GM19468 (cell line): ENCODE results near the gene PDE6B.

ENCODE experiments used
- ATAC-seq: cut with Tn5 transposase; IDR thresholded peaks from one replicate; pipeline ENCODE4 v1.9.1; 2021; ENCODE audit warnings: mild to moderate bottlenecking, moderate library complexity, moderate number of reproducible peaks; ENCODE audit not compliant: unreplicated experiment; ENCODE audit errors: extremely low read depth

Gene PDE6B

DNA sequence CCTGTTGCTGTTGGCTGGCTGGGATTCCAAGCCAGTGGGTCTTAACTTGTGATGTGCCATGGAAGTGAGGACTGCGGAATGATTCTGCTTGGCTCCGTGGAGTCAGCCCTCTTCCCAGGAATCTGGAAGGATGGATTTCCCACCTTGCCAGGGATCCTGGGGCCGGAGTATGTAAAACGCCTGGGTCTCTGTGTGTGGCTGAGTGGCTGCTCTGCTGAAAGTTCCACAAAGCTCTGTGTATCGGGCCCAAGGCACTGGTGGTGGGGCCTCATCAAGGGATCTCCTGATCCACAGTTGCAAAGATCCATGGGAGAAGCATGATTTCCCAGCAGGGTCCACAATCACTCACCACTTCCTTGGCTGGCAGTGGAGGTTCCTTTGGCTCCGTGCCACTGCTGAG lies 25.2 kb upstream of the PDE6B start:
- no peak for ATAC-seq

DNA sequence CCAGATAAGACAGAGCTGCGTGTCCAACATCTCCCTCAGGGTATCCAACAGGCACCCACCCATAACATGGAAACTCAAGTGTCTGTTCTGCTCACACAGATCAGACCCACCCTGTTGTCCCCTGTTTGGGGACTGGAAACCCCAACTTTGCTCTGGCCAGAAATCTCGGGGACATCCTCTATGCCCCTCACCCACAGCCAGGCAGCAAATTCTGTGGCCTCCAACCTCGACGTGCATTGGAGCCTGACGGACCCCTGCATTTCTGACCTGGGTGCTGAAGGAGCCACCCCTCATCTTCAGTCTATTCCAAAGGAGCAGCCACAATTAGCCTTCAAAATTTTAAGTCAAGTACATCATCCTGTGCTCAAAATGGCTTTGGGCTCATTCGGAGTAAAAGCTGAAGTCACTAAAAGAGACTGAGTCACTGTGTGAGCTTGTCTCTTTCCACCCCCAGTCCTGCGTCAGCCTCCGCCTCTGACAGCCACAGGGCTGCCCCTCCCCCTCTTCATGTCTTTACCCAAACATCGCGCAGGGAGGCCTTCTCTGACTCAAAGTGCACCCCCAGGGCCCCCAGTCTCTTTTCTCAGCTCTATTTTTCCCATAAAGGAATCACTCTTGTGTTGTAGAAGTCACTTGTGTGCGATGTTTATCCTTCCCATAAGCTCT lies 24.4 kb upstream of the PDE6B start:
- ATAC-seq: no peak

DNA sequence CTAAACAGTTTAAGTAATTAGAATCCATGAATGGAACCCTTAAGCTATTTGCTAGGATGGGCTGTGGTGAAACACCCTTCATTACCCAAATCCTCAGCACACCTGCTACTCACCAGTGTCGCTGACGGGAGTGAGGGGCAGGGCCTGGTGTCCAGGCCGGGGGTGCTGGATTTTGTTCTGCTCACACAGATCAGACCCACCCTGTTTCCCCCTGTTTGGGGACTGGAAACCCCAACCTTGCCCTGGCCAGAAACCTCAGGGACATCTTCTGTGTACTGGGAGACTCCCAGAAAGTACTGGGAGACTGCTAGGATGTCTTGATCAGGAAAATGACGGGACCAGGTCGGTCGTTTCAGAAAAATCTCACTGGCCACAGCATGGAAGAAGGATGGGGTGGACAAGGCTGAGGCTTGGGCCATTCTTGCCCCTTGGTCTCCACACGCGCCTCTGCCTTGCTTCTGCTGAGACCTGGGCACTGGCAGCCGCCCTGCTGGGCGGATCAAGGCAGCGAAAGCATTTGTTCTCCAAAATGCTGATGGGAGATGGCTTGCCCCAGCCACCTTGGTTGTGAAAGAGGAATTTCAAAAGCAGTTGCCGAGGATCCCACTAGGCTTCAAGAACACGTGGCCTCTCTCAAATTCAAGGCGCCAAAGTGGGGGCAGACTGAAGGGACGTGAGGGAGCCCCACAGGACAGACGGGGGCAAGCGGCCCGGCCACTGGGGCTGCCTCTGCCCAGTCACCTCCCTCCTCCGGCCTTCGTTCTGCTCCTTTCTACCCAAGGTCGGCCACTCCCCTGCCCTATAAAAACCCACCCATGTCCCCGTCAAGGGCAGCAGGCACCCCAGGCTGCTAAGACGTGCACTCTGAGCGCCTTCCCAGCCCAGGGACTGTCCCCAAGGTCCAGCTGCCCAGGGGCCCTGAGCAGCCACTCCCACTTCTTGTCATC lies 23.5 kb upstream of the PDE6B start:
- ATAC-seq: no peak

DNA sequence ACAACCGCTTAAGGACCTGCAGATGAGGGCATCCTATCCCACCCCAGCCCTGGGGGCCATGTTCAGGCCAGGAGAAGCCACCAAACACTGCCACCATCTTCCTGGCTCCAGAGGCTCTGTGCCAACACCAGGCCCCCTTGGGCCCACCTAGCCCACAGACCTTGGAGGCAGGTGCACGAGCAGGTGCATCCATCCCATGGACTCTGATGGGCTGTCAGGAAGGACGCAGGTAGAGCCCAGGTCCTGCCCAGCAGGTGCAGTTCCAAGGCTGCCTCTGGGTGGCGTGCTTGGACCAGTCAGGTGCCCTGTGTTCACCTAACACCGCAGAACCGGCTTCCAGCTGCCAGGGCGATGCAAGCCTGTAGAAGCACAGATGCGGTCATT lies 22.8 kb upstream of the PDE6B start:
- ATAC-seq: no peak

DNA sequence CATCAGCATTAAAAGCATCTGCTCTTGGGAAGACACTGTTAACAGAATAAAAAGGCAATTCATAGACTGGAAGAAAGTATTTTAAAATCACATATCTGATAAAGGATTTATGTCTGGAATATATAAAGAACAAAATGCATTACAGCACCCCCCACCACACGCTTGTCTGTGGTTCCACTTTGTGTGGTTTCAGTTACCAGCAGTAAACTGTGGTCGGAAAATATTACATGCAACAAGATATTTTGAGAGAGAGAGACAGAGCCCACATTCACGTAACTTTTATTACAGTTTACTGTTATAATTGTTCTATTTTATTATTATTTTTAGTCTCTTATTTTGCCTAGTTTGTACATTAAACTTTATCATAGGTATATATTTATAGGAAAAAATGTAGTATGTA lies 21.2 kb upstream of the PDE6B start:
- no peak for ATAC-seq

DNA sequence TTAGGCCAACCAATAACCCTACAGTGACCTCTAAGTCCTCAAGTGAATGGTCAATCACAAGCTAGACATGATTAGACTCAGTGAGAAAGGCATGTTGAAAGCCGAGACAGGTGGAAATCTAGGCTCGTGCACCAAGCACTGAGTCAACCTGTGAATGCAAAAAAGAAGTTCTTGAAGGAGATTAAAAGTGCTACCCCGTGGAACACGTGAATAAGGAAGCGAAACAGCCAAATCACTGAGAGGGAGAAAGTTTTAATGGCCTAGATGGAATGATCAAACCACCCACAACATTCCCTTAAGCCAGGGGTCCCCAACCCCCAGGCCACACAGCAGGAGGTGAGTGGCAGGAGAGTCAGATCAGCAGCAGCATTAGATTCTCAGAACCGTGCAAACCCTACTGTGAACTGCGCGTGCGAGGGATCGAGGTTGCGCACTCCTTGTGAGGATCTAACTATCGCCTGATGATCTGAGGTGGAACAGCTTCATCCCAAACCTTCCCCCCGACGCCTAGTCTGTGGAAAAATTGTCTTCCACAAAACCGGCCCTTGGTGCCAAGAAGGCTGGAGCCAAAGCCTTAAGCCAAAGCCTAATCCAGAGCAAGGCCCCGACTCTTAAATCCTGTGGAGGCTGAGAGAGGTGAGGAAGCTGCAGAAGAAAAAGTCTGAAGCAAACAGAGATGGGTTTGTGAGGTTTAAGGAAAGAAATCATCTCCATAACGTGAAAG lies 19.5 kb upstream of the PDE6B start:
- no peak for ATAC-seq

DNA sequence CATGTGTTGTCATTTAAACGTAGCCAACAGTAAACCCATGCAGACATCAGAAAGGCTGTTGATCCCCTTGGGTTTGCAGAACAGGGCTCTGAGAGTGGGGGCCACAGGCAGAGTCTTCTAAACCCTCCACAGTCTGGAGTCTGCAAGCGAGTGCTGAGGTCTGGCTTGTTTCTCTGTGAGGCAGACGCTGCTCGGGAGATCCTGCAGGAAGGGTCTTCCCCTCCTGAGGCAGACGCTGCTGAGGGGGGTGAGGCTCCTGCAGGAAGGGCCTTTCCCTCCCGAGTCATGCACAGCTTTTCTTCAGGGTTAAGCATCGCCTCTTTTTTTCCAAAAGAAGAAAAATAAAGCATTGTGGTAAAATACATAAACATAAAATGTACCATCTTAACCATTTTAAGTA lies 17.1 kb upstream of the PDE6B start:
- no peak for ATAC-seq

DNA sequence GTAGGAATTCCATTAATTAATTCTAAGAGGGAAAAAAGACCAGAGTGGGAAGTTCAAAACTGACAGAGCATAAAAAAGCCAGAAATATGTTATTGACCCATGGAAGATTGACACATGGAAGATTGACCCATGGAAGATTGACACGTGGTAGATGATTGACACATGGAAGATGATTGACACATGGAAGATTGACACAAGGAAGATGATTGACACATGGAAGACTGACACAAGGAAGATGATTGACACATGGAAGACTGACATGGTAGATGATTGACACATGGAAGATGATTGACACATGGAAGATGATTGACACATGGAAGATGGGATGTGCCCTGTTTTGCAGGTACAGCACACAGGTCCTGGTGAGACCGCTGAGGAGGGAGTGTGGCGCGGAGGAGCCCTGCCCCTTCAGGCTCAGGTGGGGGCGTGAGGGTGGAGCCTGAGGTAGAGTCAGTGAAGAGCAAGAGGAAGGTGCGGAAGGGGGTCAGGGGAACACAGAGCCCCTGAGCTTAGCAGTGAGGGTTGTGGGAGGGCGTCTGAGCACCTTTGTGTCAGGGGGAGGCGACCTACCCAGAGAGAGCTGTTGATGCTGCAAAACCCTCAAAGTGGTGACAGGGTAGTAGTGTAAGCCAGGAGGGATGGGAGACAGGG lies 15.8 kb upstream of the PDE6B start:
- no peak for ATAC-seq

DNA sequence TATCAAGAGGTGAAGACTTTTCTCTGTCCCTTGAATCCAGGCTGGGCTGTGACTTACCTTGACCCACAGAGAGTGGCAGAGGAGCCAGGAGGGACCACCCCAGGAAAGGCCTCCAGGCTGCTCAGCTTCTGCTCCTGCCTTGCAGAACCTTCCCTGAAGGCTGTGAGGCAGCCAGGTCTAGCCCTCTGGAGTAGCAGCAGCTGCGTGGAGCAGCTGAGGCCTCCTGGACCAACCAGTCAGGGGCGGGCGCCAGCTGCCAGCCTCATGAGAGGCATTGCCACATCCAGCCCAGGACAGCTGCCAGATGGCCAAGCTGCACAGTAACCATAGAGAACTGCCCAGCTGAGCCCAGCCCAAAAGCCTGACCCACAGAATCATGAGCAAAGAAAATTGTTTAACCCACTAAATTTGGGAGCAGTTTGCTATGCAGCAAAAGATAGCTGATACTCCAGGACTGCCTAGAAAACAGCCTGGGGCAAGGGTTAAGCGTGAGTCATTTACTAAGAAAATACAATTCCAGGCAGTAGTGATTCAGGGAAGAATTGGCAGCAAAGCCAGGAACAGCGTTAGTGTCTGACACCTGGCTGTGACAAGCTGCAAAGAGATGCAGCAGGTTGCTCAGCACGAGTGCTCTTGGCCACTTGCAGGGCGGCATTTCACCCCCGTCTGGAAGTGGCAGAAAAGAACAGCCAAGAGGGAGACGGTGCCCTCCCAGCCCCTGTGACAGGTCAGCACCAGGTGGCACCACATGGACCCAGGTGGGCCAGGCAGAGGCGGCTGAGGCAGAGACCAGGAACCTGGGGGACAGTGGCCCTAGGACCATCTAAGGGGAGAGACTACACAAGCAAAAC lies 14.7 kb upstream of the PDE6B start:
- ATAC-seq: no peak

DNA sequence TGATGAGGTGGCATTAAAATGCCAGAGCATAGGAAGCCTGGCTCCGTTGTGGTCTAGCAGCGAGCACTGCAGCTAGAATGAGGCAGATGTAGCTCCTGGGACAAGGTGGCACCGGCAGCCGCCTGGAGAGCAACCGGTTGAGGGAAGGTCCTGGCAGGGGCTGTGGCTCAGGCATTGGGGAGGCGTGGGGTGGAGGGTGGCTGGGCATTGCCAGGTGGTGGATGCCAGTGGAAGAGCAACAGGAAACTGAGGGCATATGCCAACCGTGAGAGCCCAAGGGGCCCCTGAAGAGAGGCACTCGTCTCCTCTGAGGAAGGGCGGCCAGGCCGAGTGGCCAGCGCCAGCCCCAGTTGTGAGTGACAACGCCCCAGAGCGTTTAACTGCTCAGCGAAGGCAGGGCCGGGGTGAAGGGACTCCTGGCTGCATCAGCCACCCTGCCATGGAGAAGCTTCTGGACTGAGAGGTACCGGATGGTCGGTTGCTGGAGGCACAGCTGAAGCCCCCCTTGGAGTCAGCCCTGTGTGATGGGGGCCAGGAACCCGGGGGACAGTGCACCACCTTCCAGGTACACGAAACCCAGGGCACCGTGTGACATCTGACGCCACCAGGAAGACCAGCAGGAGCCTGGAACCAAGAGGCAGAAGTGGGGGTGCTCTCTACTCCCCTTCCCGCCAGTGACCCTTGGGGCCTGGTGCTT lies 13.2 kb upstream of the PDE6B start:
- no peak for ATAC-seq

DNA sequence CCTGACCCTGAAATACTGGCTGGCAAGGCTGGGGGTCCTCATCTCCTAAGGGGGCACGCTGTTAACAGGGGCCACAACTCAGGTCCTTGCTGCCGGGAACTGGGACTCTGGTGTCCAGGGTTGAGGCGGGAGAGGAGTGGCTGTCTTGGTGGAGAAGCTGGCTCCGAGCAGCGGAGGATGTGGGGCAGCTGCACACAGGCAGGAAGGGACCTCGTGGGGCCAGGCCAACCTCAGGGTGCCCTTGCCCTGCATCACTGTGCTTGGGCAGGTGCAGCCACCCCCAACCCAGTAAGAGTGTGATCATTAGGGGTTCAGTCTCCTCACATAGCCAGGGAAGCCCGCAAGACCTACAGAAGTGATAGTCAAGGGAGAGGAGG lies 12.6 kb upstream of the PDE6B start:
- ATAC-seq: no peak

DNA sequence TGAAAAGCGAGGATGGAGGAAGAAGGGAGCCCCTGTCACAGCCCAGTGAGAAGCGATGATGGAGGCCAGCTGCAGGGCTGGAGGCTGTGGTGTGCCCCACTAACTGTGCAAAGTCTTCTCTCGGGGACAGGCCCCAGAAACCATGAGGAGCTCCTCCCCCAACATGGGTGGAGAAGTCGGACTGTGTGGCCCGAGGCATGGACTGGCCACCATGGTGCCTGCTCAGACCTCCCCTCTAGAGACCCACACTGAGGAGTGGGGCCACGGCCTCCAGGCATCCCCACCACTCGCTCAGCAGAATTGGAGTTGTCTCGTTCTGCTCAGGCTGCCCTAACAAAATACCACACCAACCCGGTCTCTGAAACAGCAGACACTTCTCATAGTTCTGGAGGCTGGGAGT lies 12.2 kb upstream of the PDE6B start:
- no peak for ATAC-seq

DNA sequence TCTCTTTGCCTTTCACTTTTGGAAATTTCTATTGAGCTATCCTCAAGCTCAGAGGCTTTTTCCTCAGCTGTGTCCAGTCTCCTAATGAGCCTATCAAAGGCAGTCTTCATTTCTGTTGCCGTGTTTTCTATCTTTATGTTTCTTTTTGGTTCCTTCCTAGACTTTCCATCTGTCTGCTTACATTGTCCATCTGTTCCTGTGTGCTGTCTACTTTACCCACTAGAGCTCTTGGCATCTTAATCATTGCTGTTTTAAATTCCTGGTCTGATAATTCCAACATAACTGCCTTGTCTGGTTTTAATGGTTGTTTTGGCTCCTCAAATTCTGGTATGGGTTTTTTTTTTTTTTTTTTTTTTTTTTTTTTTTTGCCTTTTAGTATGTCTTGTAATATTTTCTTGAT lies 9.3 kb upstream of the PDE6B start:
- no peak for ATAC-seq

DNA sequence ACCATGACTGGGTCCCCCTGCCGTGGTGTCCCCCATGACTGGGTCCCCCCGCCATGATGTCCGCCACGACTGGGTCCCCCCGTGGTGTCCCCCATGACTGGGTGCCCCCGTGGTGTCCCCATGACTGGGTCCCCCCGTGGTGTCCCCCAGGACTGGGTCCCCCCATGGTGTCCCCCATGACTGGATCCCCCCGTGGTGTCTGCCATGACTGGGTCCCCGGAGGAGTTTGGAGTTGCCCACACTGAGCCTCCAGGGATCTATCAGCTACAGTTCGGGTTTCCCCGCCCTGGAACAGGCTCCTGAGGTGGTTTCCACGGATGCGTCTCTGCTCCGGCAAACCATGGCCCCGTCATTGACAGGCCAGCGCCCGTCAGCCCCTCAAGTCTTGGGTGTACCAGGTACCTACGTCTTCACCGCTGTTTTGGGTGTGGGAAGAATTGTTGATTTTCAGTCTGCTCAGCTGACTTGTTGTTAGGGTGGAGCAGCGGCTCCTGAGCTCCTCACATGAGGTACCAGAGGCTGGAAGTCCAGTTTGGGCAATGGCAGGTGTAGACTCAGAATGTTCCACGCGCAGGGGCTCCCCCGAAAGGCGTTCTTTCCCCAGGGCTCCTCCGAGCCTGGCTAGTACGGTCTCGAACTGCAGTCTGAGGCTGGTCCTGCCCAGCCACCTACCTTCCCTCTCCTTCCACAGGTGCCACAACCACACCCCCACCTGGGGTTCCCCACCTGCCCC lies 8.3 kb upstream of the PDE6B start:
- no peak for ATAC-seq

DNA sequence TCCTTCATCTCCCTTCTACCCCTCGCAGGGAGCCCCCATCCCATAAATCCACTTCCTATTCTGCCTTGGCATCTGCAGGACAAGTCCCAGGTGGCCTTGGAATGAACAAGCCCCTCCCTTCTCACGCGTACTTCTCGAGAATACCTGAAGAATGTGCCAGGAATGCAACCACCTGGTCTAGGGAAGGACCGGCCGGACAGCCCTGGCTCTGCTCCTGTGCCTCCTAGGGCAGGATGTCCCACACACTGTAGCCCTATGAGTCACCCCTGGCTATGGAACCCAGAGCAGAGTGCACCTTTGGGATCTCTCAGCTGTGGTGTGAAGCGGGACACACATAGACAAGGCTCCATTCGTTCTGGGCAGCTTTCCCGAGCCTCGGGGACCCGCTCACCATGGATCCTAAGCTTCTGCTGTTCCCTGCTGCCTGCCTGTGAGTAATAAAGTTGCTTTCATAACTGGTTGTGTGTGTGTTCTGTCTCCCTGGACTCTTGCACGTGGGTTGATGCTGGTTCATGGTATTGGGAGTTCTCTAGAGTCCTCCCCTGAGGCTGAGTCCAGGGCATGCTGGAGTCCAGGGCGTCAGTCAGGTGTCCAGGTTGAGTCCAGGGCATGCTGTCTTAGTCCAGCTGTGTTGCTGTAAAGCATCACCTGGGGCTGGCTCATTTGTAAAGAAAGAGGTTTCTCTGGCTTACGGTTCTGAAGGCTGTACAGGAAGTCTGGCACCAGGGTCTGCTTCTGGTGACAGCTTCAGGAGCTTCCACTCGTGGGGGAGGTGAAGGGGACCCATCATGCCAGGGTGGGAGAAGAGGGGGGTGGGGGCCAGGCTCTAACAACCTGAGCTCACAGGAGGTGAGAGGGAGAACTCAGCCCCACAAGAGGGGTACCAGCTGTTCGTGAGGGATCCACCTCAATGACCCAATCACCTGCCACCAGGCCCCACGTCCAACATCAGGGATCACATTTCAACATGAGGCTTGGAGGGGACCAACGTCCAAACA lies 7.4 kb upstream of the PDE6B start:
- no peak for ATAC-seq

DNA sequence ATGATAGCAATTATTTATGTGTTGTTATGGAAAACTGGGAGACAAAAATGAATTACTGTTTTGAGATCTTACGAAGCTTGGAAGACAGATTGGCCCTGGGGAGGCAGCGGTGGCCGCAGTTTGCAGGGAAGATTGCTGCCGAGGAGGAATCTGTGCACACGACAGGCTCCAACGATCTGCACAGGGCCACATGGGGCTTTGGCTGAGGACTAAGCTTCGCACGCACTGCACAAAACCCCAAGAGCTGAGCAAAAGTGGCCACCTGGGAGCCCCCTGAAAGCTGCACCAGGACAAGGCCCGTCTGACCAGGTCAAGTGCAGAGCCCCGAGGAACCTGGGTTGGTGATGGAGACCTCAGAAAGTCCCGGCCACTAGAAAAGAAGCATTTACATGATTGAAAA lies 5.2 kb upstream of the PDE6B start:
- no peak for ATAC-seq

DNA sequence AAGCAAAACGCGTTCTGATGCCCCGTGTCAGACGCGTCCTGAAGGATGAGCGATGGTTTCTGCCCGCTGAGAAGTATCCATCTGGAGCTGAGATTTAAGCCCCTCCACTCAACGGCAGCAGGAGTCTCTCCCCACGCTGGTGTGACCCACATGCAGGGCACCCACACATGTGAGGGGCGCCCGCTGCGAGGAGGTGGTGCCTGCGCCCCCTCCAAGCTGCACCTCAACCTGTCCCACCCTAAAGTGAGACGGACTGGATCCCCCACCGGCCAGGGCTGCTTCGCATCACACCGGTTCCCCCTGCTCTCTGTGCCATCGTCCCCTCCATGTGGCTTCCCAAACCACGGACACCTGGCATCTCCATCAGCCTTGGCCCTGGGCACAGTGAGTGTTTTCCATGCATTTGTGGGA lies 4.5 kb upstream of the PDE6B start:
- ATAC-seq: no peak
